Liver (tissue), 9 donors: ENCODE results near the gene ERV3-1. TPM values are rescaled to one million over a fixed set of nuclear protein-coding genes. Genes with fewer than 3 reads are reported as not detected.

Experiments used
- DNase-seq: peaks from one replicate; pipeline ENCODE4 v3.0.0-alpha.2; 2017; ENCODE audit warnings: low spot score
- H3K27ac ChIP-seq, 2 donors: one replicate each; pipeline ENCODE4 v1.7.0; 2013; ENCODE audit warnings: inconsistent platforms in 2 of 2, low read length in 2 of 2, control low read depth in 1 of 2, low read depth in 1 of 2, mild to moderate bottlenecking in 1 of 2
- H3K27me3 ChIP-seq, 4 donors: one replicate each; pipeline versions ENCODE4 v1.6.1 to v1.7.0; 2013; ENCODE audit warnings: low read length in 3 of 4, inconsistent platforms in 1 of 4, mild to moderate bottlenecking in 1 of 4, moderate library complexity in 1 of 4; ENCODE audit not compliant: control insufficient read depth in 4 of 4, insufficient read depth in 4 of 4
- H3K36me3 ChIP-seq, 4 donors: one replicate each; pipeline versions ENCODE4 v1.6.1 to v1.7.0; 2013; ENCODE audit warnings: low read length in 3 of 4, mild to moderate bottlenecking in 3 of 4, low read depth in 1 of 4, moderate library complexity in 1 of 4; ENCODE audit not compliant: control insufficient read depth in 4 of 4, insufficient read depth in 3 of 4
- H3K4me1 ChIP-seq, 4 donors: one replicate each; pipeline versions ENCODE4 v1.6.1 to v1.7.0; 2013; ENCODE audit warnings: low read length in 3 of 4, mild to moderate bottlenecking in 3 of 4, moderate library complexity in 1 of 4; ENCODE audit not compliant: control insufficient read depth in 4 of 4, insufficient read depth in 4 of 4
- H3K4me3 ChIP-seq, 3 donors: one replicate each; pipeline versions ENCODE4 v1.6.1 to v1.7.0; 2013; ENCODE audit warnings: low read length in 3 of 3, control low read depth in 1 of 3, low read depth in 1 of 3, mild to moderate bottlenecking in 1 of 3
- H3K9ac ChIP-seq, 2 donors: one replicate each; pipeline ENCODE4 v1.7.0; 2013; ENCODE audit warnings: low read length in 2 of 2, mild to moderate bottlenecking in 2 of 2, moderate library complexity in 2 of 2, control low read depth in 1 of 2, low read depth in 1 of 2
- H3K9me3 ChIP-seq, 4 donors: one replicate each; pipeline versions ENCODE4 v1.6.1 to v1.7.0; 2013; ENCODE audit warnings: low read length in 3 of 4; ENCODE audit not compliant: control insufficient read depth in 4 of 4
- EGR1 ChIP-seq, 2 donors: IDR thresholded peaks; 2 replicates each; pipeline ENCODE4 v1.6.1; 2016 to 2018; ENCODE audit warnings: antibody characterized with exemption in 2 of 2, low read depth in 2 of 2
- FOXA1 ChIP-seq: IDR thresholded peaks from 2 replicates; pipeline ENCODE4 v1.6.1; 2016; ENCODE audit warnings: antibody characterized with exemption
- HNF4A ChIP-seq, 2 donors: conservative IDR thresholded peaks; 2 replicates each; pipeline ENCODE4 v1.6.1; 2016; ENCODE audit warnings: antibody characterized with exemption in 2 of 2, mild to moderate bottlenecking in 2 of 2
- HNF4G ChIP-seq: IDR thresholded peaks from 2 replicates; pipeline ENCODE4 v1.6.1; 2016; ENCODE audit warnings: antibody characterized with exemption
- JUND ChIP-seq, 2 donors: IDR thresholded peaks; 2 replicates each; pipeline ENCODE4 v1.6.1; 2016; ENCODE audit warnings: antibody characterized with exemption in 2 of 2
- NR2F2 ChIP-seq: IDR thresholded peaks from 2 replicates; pipeline ENCODE4 v1.6.1; 2016; ENCODE audit warnings: antibody characterized with exemption
- RAD21 ChIP-seq, 2 donors: IDR thresholded peaks; 2 replicates each; pipeline ENCODE4 v1.6.1; 2016; ENCODE audit warnings: antibody characterized with exemption in 2 of 2, mild to moderate bottlenecking in 2 of 2
- RXRA ChIP-seq, 2 donors: IDR thresholded peaks; 2 replicates each; pipeline ENCODE4 v1.6.1; 2017 to 2018; ENCODE audit warnings: antibody characterized with exemption in 2 of 2, mild to moderate bottlenecking in 1 of 2
- SP1 ChIP-seq: IDR thresholded peaks from 2 replicates; pipeline ENCODE4 v1.6.1; 2018; ENCODE audit warnings: antibody characterized with exemption, mild to moderate bottlenecking
- YY1 ChIP-seq: IDR thresholded peaks from 2 replicates; pipeline ENCODE4 v1.6.1; 2016; ENCODE audit warnings: antibody characterized with exemption, mild to moderate bottlenecking
- WGBS: extraction: QIAGEN DNeasy Blood & Tissue Kit; methylation state at CpG from one replicate; pipeline ENCODE4 v1.1.7; 2013; 5-methylcytosine and 5-hydroxymethylcytosine counted together
- polyA plus RNA-seq, 2 donors: library from polyadenylated mRNA; stranded (reverse) in 1 of 2; unstranded in 1 of 2; fragments of 200-250 nt in 1 of 2; fragments of >200 nt in 1 of 2; fragmentation: Nextera tagmentation in 1 of 2; extraction: Ambion mirVana in 1 of 2; gene quantifications; one replicate each; pipeline versions ENCODE4 v1.2.1 to v1.2.3, GENCODE V29; 2013 to 2015
- total RNA-seq, 2 donors: library from RNA; depleted of rRNA; stranded (reverse); fragments of >200 nt; gene quantifications; one replicate each; pipeline ENCODE4 v1.2.3, GENCODE V29; 2014
- TF ChIP-seq, protein P1 (sequence below): IDR thresholded peaks from 2 replicates; pipeline ENCODE4 v1.6.1; 2016; ENCODE audit warnings: antibody characterized with exemption
- TF ChIP-seq, protein P2 (sequence below): IDR thresholded peaks from 2 replicates; pipeline ENCODE4 v1.6.1; 2016; ENCODE audit warnings: antibody characterized with exemption
- TF ChIP-seq, protein P3 (sequence below): IDR thresholded peaks from 2 replicates; pipeline ENCODE4 v1.6.1; 2016; ENCODE audit warnings: antibody characterized with exemption
- TF ChIP-seq, protein P4 (sequence below): fragments of 150-350 bp; IDR thresholded peaks from 2 replicates; pipeline ENCODE4 v1.5.1; 2017; ENCODE audit warnings: improper control_type of control experiment, low read depth, low read length; ENCODE audit not compliant: missing input control
- donor health status: healthy.
- donor health status: healthy.
- donor health status: healthy.
- donor health status: healthy.
- donor health status: healthy.

ERV3-1 gene
- total and polyA plus RNA-seq, 4 donors, result 1.7 to 6.5 (median 4.6) TPM

DNA sequence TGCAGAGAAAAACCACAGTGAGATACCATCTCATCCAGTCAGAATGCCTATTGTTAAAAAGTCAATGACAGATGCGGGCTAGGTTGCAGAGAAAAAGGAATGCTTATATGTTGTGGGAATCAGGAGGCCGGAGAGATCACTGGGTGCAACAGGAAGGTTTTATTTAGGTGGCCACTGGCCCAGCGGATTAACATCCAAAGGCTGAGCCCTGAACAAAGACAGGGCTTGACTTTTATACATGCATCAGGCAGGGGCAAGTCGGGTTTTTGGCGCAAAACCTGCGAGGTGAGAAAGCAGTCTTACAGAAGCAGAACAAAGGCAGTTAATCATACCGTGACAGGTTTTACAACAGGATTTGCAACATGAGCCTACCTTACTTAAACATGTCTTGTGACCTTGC lies 16.3 kb downstream of the ERV3-1 start (continued):
- TF ChIP-seq FOXA1, result no peak
- TF ChIP-seq EGR1 (IDR thresholded peaks at IDR 0.05; ENCODE audit: low read depth in 2 of 2), result no peak
- TF ChIP-seq, protein P1, sequence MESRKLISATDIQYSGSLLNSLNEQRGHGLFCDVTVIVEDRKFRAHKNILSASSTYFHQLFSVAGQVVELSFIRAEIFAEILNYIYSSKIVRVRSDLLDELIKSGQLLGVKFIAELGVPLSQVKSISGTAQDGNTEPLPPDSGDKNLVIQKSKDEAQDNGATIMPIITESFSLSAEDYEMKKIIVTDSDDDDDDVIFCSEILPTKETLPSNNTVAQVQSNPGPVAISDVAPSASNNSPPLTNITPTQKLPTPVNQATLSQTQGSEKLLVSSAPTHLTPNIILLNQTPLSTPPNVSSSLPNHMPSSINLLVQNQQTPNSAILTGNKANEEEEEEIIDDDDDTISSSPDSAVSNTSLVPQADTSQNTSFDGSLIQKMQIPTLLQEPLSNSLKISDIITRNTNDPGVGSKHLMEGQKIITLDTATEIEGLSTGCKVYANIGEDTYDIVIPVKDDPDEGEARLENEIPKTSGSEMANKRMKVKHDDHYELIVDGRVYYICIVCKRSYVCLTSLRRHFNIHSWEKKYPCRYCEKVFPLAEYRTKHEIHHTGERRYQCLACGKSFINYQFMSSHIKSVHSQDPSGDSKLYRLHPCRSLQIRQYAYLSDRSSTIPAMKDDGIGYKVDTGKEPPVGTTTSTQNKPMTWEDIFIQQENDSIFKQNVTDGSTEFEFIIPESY, result no peak
- TF ChIP-seq, protein P2, sequence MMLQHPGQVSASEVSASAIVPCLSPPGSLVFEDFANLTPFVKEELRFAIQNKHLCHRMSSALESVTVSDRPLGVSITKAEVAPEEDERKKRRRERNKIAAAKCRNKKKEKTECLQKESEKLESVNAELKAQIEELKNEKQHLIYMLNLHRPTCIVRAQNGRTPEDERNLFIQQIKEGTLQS, result no peak
- TF ChIP-seq SP1, result no peak
- no peak for TF ChIP-seq RXRA (IDR thresholded peaks at IDR 0.05)
- no peak for TF ChIP-seq NR2F2

DNA sequence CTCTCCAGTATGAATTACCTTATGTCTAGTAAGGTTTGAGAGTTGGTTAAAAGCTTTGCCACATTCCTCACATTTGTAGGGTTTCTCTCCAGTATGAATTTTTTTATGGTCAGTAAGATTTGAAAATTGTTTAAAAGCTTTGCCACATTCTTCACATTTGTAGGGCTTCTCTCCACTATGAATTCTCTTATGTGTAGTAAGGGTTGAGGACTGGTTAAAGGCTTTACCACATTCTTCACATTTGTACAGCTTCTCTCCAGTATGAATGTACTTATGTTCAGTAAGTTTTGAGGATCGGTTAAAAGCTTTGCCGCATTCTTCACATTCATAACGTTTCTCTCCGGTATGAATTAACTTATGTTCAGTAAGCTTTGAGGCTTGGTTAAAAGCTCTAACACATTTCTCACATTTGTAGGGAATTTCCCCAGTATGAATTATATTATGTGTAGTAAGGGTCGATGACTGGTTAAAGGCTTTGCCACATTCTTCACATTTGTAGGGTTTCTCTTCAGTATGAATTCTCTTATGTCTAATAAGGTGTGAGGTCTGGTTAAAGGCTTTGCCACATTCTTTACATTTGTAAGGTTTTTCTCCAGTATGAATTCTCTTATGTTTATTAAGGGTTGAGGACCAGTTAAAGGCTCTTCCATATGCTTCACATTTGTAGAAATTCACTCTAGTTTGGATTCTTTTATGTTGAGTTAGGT lies 27.8 kb downstream of the ERV3-1 start:
- Histone ChIP-seq H3K36me3 (peaks cover 0 to 40% (median 24%) of the 10 kb centered on the region in 4 donors), H3K27me3 (no peaks in the 10 kb centered on the region), H3K4me1 (no peaks in the 10 kb centered on the region), H3K27ac (no peak overlapping the region), H3K9ac (no peak overlapping the region), H3K4me3 (peak overlapping the region in 2 of 3 donors; percentile 29 to 63), H3K9me3 (peaks cover 16 to 82% (median 41%) of the 10 kb centered on the region in 4 donors)
- DNase-seq, result no peak
- TF ChIP-seq HNF4G (no peak), RAD21 (IDR thresholded peaks at IDR 0.05) (no peak), HNF4A (conservative IDR thresholded peaks at IDR 0.05) (no peak), RXRA (IDR thresholded peaks at IDR 0.05) (no peak), EGR1 (IDR thresholded peaks at IDR 0.05; ENCODE audit: low read depth in 2 of 2) (no peak), YY1 (no peak), JUND (IDR thresholded peaks at IDR 0.05) (no peak)
- TF ChIP-seq, protein P1, result no peak
- TF ChIP-seq, protein P2, result no peak
- TF ChIP-seq, protein P3, sequence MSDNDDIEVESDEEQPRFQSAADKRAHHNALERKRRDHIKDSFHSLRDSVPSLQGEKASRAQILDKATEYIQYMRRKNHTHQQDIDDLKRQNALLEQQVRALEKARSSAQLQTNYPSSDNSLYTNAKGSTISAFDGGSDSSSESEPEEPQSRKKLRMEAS, result no peak
- TF ChIP-seq, protein P4, sequence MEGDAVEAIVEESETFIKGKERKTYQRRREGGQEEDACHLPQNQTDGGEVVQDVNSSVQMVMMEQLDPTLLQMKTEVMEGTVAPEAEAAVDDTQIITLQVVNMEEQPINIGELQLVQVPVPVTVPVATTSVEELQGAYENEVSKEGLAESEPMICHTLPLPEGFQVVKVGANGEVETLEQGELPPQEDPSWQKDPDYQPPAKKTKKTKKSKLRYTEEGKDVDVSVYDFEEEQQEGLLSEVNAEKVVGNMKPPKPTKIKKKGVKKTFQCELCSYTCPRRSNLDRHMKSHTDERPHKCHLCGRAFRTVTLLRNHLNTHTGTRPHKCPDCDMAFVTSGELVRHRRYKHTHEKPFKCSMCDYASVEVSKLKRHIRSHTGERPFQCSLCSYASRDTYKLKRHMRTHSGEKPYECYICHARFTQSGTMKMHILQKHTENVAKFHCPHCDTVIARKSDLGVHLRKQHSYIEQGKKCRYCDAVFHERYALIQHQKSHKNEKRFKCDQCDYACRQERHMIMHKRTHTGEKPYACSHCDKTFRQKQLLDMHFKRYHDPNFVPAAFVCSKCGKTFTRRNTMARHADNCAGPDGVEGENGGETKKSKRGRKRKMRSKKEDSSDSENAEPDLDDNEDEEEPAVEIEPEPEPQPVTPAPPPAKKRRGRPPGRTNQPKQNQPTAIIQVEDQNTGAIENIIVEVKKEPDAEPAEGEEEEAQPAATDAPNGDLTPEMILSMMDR, result no peak
- WGBS, result 99% methylated on average over 5 of the region's 5 CpGs
